ENCODE data around the gene SCAND1.

- no peak for TF ChIP-seq CTCF (IDR thresholded peaks at IDR 0.05)
- TF ChIP-seq POLR2A (IDR thresholded peaks at IDR 0.05), result no peak
These were observed 44.5 kb downstream of the SCAND1 start for GRCh38 chr20:35909796-35910195.

Measured in testis (tissue), 2 donors.